HG03571 (cell line): ENCODE measurements around the gene KRT8.

Experiments used
- ATAC-seq: cut with Tn5 transposase; IDR thresholded peaks from one replicate; pipeline ENCODE4 v1.9.1; 2021; ENCODE audit not compliant: unreplicated experiment

KRT8 gene

DNA sequence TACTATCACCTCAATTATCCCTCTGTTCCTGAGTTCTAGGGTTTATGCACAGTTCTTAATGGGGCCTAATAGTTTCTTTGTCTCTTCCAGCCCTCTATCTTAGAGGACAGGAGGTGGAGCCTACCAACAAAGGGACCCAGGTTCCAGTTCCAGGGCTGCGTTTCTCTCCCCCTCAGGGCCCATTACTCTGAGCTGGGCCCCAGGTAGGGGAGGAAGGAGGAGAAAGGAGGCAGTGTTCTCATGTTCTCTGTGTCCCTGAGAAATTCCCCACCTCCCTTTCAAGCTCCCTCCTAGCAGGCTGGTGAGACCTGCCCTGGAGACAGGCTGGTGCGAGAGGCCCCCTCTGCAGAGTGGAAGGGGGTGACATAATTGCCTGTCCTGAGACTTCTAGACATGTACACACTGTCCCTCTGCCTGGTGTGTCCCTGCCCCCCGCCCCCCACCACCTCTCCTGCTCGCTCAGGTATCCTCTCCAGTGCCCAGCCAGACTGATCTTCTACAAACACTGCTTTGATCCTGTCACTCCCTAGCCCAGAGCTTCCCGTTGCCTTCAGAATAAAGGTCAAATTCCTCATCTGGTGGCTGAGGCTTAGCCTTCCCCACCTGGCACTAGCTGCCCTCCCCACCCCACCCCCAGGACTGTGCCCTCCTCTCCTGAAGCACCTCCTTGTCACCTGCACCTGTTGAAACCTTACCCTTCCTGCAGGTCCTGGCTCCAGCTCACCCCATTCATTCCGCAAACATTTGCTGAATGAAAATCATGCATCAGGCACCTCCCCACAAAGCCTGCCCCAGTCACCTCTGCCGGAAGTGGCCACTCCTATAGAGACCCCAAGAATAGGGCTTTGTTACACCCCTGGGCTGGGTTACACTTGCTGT is 21.1 kb upstream of the KRT8 start:
- no peak for ATAC-seq

DNA sequence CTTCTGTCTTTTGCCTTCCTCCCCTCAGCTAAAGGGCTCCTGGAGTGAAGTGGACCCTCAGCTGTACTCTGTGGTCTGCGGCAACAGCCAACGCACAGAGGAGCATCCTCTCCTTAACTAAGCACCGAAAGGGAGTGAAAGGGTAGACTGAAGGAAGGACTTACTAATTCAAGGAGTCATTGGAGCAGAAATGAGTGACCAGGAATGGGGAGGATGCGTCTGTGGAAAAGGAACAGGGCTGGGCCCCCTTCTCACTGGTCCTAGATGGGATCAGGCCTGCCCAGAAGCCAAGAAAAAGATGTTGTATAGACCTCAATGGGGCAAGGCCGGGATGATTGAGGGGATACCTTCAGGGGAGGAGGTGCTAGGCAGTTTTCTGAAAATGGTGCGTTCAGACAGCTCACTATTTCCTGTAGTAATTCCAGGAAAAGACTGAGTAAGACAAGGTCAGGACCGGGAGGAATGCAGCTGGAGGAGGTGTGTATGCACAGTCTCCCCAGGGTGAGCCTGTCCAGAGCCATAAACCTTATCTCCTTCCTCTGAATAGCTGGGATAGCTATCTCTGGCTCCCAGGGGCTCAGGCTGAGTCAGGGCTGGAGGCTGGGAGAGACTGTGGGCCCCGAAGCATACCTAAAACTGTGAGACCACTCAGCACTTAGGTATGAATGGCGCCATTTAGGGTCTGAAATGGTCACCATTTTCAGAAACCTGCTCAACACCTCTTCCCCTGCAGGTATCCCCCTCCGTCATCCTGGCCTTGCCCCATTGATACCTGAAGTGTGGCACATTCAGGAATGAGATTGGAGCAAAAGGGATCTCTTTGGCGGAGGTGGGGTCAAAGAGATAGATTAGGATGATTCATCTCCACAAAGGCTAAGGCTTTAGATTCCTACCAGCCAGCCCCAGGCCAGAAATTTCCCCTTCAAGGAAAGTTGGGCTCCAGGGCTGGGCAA is 20.2 kb upstream of the KRT8 start:
- no peak for ATAC-seq

DNA sequence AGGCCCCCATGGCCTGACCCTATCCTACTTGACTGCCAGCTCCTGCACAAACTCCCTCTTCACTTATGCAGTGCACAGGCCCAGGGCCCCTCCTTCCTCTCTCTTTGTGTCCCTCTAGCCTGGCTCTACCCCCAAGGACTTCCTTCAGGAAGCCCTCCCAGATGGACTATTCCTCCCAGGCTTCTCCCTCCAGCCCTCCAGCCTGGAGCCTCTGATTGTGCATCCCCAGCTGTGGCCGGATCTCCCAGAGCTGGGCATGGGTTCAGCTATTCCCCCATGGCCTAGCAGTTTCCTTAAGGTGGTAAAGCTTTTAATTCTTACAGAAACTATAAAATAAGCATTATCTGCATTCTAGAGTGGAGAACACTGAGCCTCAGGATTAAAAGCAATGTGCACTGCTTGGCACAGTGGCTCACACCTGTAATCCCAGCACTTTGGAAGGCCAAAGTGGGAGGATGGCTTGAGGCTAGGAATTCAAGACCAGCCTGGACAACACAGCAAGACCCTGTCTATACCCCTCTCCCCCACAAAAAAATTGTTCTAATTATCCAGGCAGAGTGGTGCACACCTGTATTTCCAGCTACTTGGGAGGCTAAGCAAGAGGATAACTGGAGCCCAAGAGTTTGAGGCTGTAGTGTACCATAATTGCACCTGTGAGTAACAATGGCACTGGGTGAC is 16.8 kb upstream of the KRT8 start:
- ATAC-seq: no peak

DNA sequence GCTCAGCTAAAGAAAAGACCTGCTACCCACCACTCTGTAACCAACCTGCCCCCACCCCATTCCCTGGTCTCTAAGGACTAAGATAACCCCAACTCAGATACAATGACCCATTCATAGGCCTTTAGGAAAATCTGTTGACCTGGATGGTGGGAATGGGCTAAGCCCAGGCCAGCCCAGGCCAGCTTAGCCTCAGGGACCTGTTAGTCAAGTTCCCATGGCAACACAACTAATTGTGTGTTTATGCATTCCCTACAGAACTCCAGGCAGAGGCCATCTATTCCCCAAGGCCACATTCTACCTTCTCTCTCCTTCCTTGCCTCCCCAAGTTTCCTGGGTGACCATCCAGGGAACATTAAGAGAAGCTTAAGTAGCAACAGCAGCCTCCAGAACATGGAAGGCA is 16.1 kb upstream of the KRT8 start:
- no peak for ATAC-seq

GRCh38 chr12:52918784-52919183 is 13.9 kb upstream of the KRT8 start:
- ATAC-seq: no peak

DNA sequence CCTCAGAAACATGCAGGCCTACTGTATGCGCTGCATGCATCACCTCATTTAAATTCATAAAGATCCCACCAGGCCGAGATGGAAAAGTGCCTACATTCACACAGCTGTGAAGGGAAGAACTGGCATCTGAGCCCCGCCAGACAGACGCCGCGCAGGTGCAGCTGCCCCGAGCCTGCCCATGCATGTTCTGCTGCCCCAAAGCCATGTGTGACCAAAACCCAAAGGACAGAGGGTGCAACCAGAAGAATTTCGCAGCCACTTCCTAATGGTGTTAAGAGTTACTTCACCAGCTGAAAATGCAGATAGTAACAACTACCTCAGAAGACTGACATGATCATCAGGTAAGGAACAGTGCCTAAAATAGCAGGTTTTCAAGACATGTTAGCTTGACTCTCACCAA is 13.5 kb upstream of the KRT8 start:
- ATAC-seq: no peak

GRCh38 chr12:52917800-52918199 is 12.9 kb upstream of the KRT8 start:
- ATAC-seq: no peak

DNA sequence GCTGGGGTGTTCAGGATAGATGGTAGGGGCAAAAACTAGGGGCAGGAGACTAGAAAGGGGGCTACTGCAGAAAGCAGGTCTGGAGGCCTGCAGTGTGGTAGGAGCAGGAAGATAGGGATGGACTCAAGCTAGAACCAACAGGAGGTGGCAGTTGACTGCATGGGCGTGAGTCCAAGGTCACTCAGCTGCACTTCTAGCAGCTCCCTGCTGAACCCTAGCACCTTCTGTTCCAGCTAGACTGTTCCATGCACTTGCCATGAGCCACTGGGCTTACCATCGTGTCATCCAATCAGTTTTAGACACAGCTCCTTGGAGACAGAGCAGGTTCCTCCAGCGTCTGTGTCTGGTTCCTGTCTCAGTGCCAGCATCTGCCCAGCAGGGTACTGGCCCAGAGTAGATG is 11.3 kb upstream of the KRT8 start:
- ATAC-seq: no peak

DNA sequence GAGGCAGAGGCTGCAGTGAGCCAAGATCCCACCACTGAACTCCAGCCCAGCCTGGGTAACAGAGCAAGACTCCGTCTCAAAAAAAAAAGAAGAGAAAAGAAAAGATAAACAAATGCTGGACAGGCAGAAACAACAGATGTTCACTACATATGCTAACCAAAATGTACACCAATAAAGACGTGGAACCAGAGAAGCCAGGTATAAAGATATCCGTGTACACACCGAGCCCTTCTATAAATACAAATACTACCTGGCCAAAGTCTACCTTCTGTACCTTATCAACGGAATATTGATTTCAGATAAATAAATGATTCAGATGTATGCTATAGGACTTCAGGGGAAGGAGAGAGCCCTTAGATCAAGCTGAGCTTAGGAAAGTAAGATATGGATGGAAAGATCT is 10.8 kb upstream of the KRT8 start:
- ATAC-seq: no peak

DNA sequence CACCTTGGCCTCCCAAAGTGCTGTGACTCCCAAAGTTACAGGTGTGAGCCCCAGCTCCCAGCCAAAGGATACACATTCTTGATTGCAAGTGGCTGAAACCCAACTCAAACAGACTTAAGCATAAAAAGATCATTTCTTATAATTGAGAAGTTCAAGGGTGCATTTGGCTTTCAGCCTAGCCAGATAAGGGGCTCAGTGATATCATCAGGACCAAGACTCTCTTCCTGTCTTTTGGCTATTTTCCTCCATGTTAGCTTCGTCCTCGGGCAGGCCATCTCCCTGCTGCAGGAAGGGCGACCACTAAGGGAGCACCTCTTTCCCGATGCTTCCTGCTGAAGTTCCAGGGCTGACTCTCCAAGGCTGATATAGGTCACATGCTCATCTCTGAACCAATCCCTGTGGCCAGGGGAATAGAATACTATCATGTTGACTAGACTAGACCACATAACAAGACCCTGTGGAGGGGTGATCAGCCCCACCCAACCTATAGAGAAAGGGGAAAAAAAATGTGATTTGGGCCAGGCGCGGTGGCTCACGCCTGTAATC is 9.8 kb upstream of the KRT8 start:
- no peak for ATAC-seq

DNA sequence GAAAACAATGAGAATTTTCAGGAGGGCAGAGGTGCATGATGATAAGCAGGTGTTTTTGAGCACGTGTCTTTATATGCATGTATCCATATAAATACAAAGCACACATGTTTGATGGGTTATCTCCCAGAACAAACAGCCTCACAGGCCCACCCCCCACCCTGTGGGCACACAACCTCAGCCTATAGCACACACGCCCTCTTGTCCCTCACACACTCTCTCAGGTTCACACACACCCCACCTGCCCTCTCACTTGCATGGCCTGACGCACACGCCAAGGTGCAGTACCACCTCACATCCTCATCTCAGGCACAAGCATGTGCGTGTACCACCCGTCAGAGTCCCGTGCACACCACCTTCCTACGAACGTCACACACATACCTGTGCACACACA is 8.6 kb upstream of the KRT8 start:
- no peak for ATAC-seq

GRCh38 chr12:52912711-52913430 is 8.0 kb upstream of the KRT8 start:
- no peak for ATAC-seq

DNA sequence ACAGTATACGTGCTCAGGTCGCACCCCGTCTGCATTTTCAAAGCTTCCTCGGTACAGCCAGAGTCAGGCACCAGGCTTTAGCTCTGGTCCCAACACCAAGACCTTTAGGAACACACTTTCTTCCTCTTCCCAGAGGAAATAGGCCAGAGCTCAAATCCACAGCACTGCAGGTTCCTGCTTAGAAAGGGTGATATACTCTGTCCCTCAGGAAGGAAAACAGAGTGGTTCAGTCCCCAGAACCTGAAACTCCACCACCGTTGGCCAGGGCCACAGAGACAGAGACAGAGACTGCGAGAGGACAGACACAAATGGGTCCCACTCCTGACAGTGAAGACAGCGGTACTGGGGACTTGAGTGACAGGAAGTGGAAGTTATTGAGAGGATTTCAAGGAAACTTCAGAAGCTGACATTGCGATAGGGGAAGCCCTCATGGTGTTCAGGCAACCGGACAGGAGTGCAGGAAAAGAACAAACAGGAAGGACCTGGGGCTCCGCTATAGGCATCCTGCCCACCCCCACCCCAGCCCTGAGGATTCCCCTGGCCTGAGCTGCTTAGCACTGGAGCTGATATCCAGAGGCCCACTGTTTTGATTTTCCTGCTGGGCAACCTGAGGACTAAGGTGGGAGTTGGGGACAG is 5.5 kb upstream of the KRT8 start:
- ATAC-seq: no peak

DNA sequence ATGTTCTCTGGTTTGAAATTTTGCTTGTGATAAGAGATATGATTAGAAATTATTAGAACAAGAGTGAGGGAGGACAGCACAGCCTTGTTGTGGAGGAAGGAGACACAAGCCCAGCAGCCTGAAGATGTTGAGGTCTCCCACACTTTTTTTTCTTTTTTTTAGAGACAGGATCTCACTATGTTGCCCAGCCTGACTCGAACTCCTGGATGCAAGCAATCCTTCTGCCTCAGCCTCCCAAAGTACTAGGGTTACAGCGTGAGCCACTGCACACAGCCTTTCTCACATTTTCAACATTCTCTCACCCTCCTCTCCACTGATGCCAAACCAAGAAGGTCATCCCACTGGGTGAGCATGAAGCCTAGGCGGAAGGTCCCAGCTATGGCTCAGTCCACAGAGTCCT is 4.9 kb upstream of the KRT8 start:
- no peak for ATAC-seq

DNA sequence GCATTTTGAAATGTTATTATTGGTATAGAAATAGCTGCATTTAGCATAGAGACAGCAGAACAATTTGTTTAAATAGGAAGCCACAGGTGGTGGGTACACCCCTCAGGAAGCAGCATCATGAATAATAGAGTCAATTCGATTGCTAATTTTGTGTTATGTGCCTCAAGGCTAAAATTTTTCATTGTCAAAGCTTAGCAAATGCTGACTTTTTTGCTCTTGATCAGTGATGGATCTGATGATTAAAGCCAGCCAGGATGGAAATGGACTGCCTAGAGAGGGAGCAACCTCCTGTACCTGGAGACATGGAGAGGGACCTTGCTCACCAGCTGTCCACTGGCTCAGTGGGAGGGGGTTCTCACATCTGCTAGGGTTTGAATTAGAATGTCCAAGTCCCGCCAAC is 4.5 kb upstream of the KRT8 start:
- ATAC-seq: no peak

DNA sequence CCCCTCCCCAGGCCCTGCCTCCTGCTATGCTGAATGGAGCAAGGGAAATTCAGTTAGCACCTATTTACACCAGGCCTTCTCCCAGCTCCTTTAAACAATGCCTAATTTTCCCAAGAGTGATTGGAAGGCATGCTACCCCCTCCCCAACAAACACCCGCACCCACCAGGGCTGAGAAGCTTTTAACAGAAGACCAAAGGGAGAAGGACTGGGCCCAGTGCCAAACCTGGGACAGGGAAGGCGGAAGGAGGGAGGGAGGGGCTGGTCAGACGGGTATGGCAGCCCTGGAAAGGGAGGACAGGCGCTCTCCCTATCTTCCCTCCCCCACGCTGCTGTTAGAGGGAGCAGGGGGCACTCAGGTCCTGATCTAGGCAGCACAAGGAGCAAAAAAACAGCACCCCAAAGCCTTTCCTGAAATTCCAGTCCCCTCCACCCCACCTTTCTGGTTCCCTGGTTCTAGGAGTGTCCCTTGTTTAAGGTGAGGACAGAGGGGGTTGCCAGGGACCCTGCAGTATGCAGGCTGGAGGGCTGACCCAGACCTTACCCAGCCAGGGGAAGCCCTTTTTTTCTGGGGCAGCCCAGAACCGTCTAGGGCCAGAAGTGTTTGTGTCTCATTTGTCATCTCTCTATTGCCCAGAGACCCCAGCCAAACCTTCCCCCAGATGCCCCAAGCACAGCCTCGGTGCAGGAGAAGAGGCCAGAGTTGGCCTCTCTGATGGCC is 2.4 kb upstream of the KRT8 start:
- no peak for ATAC-seq

DNA sequence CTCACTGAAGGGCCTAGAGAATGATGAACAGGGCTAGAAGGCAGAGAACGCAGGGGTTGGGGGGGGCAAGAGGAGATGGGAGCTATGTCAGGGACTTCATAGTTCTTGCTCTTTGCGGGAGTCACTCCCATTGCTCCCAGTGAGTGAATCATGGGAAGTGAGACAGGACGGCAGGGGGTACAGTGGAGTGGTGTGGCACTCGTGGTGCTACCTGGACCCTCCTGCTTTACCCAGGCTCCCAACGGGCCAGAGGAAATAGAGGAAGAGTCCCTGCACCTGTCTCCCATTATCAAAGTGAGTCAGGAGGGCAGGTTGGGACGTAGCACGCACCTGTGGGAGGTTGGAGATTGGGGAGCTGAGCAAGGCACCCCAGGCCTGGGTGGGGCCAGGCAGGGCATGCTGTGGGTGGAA is 1.3 kb upstream of the KRT8 start:
- no peak for ATAC-seq

- peak; percentile 55 for ATAC-seq
These were observed 894 bp downstream of the KRT8 start for GRCh38 chr12:52903855-52904508.

DNA sequence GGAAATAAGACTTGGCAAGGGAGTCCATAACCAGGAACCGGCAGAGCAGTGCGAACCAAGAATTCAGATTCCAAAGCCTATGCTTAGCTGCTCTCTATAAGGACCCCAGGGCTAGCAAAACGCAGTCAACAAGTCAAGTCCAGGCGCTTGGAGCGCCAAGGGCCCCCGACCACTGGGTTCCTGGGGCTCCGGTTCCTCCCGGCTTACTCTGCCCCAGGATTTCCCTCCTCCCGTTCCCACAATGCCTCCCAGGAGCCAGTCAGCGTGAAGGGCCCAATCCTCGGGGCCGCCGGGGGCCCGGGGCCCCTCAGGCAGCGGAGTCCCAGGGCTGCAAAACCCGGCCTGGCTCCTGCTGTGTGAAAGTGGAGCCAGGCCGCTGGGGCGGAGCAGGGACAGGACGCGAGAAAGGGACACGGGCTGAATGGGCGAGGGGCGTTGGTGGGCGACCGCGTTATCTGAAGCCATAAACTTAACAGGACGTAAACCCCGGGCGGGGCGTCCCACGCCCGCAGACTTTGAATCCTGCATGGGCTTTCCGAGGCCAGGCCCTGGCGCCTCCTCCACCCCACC is 1.5 kb downstream of the KRT8 start:
- ATAC-seq: peak; percentile 25
